ENCODE results near the gene PHKA1.
"Not testable (repeated sequence)": the region's sequence is repeated elsewhere in the genome, so short reads cannot be mapped to it uniquely, and the experiment has no call there.

The PHKA1 gene

GRCh38 chrX:72568406-72569092, 145.6 kb downstream of the PHKA1 start:
- FAIRE-seq: no peak

- FAIRE-seq: no peak
Observed at GRCh38 chrX:72566448-72566847, 147.7 kb downstream of the PHKA1 start.

GRCh38 chrX:72559655-72560054, 154.5 kb downstream of the PHKA1 start:
- not testable (repeated sequence) for FAIRE-seq

GRCh38 chrX:72554448-72555140, 159.5 kb downstream of the PHKA1 start:
- no peak for FAIRE-seq

- not testable (repeated sequence) for FAIRE-seq
Observed at GRCh38 chrX:72552443-72552842, 161.7 kb downstream of the PHKA1 start.

DNA sequence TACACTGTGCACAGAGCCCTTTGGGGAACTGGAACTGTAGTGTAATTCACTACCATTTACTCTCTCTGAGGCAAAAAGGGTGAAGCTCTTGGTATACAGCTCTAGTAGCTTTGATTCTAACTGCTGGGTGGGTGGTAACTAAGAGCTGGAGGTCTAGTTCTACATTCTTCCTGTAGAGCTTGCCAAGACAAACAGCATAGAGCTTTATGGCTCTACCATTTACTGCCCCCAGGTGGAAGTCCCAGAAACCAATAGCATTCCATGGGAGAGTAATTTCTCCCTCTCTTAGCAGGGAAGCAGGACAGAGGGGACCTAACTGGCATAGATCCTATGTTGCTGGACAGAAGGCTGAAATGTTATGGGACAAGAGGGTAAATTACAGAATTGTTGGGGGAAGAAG, 168.1 kb downstream of the PHKA1 start:
- no peak for FAIRE-seq

- peak; percentile 99 for FAIRE-seq
Observed at GRCh38 chrX:72540318-72540717, 173.8 kb downstream of the PHKA1 start.

GRCh38 chrX:72539822-72540221, 174.3 kb downstream of the PHKA1 start:
- no peak for FAIRE-seq

- no peak for FAIRE-seq
Observed at GRCh38 chrX:72536542-72536941, 177.6 kb downstream of the PHKA1 start.

- no peak for FAIRE-seq
Observed at GRCh38 chrX:72532366-72532765, 181.7 kb downstream of the PHKA1 start.

Data from islet of Langerhans (tissue), 1 donor.